Adipocyte (in vitro differentiated cells): ENCODE data around the gene KIF21B.
A peak's percentile ranks its signal among the peaks of the same experiment; 100 is the strongest.

ENCODE experiments used
- DNase-seq: peaks from one replicate; pipeline ENCODE4 v3.0.0-alpha.2; 2015; ENCODE audit warnings: low read depth
- H3K27me3 ChIP-seq: replicated peaks from 2 replicates; pipeline ENCODE4 v1.7.0; 2013; ENCODE audit warnings: mild to moderate bottlenecking, low read length, moderate library complexity; ENCODE audit not compliant: control insufficient read depth, insufficient read depth
- H3K36me3 ChIP-seq: 2 replicates; pipeline ENCODE4 v1.7.0; 2013; ENCODE audit warnings: low read length, mild to moderate bottlenecking, moderate library complexity; ENCODE audit not compliant: control insufficient read depth, insufficient read depth, severe bottlenecking
- H3K4me1 ChIP-seq: 2 replicates; pipeline ENCODE4 v1.7.0; 2013; ENCODE audit warnings: mild to moderate bottlenecking, low read length, moderate library complexity; ENCODE audit not compliant: control insufficient read depth, insufficient read depth
- H3K4me3 ChIP-seq: 2 replicates; pipeline ENCODE4 v1.7.0; 2013; ENCODE audit warnings: mild to moderate bottlenecking, low read length, moderate library complexity
- H3K9ac ChIP-seq: 2 replicates; pipeline ENCODE4 v1.7.0; 2013; ENCODE audit warnings: mild to moderate bottlenecking, low read length, moderate library complexity
- H3K9me3 ChIP-seq: 2 replicates; pipeline ENCODE4 v1.7.0; 2013; ENCODE audit warnings: mild to moderate bottlenecking, low read length, moderate library complexity; ENCODE audit not compliant: control insufficient read depth

KIF21B gene, protein sequence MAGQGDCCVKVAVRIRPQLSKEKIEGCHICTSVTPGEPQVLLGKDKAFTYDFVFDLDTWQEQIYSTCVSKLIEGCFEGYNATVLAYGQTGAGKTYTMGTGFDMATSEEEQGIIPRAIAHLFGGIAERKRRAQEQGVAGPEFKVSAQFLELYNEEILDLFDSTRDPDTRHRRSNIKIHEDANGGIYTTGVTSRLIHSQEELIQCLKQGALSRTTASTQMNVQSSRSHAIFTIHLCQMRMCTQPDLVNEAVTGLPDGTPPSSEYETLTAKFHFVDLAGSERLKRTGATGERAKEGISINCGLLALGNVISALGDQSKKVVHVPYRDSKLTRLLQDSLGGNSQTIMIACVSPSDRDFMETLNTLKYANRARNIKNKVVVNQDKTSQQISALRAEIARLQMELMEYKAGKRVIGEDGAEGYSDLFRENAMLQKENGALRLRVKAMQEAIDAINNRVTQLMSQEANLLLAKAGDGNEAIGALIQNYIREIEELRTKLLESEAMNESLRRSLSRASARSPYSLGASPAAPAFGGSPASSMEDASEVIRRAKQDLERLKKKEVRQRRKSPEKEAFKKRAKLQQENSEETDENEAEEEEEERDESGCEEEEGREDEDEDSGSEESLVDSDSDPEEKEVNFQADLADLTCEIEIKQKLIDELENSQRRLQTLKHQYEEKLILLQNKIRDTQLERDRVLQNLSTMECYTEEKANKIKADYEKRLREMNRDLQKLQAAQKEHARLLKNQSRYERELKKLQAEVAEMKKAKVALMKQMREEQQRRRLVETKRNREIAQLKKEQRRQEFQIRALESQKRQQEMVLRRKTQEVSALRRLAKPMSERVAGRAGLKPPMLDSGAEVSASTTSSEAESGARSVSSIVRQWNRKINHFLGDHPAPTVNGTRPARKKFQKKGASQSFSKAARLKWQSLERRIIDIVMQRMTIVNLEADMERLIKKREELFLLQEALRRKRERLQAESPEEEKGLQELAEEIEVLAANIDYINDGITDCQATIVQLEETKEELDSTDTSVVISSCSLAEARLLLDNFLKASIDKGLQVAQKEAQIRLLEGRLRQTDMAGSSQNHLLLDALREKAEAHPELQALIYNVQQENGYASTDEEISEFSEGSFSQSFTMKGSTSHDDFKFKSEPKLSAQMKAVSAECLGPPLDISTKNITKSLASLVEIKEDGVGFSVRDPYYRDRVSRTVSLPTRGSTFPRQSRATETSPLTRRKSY (N-terminal part only)

DNA sequence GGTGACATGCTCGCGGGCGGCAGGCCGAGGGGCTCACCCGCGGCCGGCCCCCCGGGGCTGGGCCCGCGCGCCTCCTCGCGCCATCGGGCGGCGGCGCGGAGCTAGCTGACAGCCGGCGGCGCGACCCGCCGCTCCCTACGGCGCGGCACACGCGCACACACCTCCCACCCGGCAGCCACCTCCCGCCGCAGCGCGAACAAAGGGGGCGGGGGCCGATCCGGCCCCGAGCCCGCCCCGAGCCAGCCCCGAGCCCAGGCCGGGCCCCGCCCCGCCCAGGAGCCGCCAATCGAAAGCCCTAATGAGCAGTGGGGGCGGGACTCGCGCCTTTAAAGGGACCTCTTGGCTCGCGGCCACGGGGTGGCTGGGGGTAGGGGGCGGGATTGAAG is at the start of gene KIF21B:
TSS of gene KIF21B (minus strand) at position 198 of the 386 bp plus-strand sequence. CDS start 331 bp downstream, outside the sequence.
- H3K9me3 ChIP-seq, result no peaks in the 10 kb centered on the region
- peak within 1 kb of the TSS; percentile 58 for H3K4me3 ChIP-seq
- no peak within 1 kb of the TSS for H3K9ac ChIP-seq
- peaks cover 7% of the 10 kb centered on the region for H3K27me3 ChIP-seq
- peak; percentile 62 for DNase-seq
- peaks cover 4% of the 10 kb centered on the region for H3K4me1 ChIP-seq
- no peaks in the 10 kb centered on the region for H3K36me3 ChIP-seq

DNA sequence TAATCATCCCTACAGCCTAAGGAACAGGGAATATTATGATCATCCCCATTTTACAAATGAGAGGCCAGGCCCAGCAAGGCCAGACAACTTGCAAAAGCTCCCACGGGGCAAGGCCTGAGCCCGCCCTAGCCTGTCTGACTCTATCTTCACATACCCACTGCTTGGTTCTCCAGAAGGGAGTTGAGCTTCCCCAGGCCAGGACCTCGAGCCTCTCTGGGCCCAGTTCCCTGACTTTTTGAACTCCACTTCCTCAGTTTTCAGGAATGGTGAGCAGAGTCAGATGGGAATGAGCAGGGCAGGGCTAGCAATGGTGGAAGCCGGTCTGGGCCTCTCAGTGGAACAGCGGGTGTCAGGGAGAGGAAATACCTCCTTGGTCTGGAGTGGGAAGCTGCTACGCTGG is 49.4 kb upstream of the KIF21B start:
- Histone ChIP-seq H3K27me3 (peaks cover 54% of the 10 kb centered on the region), H3K4me1 (no peaks in the 10 kb centered on the region), H3K4me3 (no peak overlapping the region), H3K36me3 (no peaks in the 10 kb centered on the region), H3K9ac (no peak overlapping the region), H3K9me3 (no peaks in the 10 kb centered on the region)
- DNase-seq, result no peak

DNA sequence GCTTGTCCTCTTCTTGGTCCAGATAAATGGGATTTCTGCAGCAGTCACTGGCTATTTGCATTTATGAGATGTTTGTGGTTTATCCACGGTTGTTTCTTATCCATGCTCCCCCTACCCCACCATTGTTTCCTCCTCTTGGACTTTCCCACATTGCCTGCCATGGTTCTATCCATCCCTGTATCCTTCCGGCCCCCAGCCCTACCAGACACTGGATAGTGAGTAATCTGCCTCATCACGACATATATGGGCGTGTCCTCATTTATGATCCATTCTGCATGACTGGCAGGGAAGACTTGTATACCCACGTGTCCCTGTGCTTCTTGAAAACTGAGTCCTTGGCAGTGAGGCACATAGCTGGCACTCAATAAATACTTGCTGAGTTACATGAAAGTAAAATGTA is 48.6 kb upstream of the KIF21B start:
- Histone ChIP-seq H3K36me3 (no peaks in the 10 kb centered on the region), H3K9ac (no peak overlapping the region), H3K27me3 (peaks cover 56% of the 10 kb centered on the region), H3K9me3 (no peaks in the 10 kb centered on the region), H3K4me3 (no peak overlapping the region), H3K4me1 (no peaks in the 10 kb centered on the region)
- no peak for DNase-seq

DNA sequence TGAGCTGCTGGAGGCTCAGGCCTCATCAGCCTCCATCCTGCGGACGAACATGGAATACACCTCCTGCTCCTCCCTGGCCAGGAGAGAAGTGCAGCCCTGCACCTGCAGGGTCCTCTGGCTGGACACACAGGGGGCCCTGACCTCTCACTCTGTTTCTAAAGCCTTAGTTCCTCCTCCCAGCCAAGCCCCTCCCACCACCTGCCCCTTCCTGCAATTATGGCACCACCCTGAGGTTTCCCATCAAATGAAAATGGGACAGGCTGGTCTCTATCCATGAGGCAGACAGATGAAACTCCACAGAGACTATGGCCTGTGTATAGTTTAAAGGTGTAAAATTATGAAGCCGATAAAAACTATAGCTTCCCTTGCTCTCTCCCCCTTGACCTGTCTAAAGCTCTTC is 46.1 kb upstream of the KIF21B start:
- H3K4me3 ChIP-seq, result no peak overlapping the region
- no peaks in the 10 kb centered on the region for H3K9me3 ChIP-seq
- H3K36me3 ChIP-seq, result no peaks in the 10 kb centered on the region
- H3K27me3 ChIP-seq, result peaks cover 67% of the 10 kb centered on the region
- H3K9ac ChIP-seq, result no peak overlapping the region
- no peaks in the 10 kb centered on the region for H3K4me1 ChIP-seq
- no peak for DNase-seq

DNA sequence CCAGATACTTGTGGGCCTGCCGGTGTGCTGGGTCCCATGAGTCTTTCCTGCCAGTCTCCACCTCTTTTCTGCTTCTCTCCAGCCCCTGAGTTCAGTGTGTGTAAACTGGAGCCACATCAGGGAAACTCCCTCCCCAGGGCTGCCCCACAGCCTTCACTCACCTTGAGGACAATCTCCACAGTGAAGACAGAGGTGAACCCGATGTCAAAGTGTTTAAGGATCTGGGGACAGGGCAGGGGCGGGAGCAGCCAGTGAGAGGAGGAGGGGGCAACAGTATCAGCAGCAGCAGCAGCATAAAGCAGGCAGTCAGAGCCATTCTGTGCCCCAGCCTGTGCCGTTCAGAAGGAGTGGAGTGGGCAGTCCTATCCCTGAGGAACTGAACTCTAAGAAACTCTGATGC is 45.5 kb upstream of the KIF21B start:
- DNase-seq, result no peak
- H3K36me3 ChIP-seq, result no peaks in the 10 kb centered on the region
- H3K27me3 ChIP-seq, result peaks cover 72% of the 10 kb centered on the region
- H3K9ac ChIP-seq, result no peak overlapping the region
- H3K4me1 ChIP-seq, result no peaks in the 10 kb centered on the region
- no peaks in the 10 kb centered on the region for H3K9me3 ChIP-seq
- no peak overlapping the region for H3K4me3 ChIP-seq

DNA sequence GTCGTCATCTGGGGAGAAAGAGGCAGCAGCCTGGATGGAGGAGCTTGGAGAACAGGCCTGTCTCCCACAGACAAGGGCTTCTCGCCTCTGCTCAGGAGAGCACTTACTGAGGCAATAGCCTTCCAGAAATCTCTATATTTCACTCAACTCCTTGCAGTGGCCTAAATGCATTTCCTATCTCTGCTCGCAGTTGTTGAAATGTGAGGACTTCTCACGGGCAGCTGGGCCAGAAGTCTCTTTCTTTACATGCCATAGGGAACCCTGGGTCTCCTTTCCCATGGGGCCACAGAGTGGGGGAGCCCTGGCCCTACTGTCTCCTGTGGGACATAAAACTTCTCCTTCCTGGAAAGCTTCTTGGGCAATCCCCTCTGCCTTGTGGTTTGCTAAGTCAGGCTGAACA is 43.5 kb upstream of the KIF21B start:
- no peak overlapping the region for H3K9ac ChIP-seq
- H3K4me1 ChIP-seq, result no peaks in the 10 kb centered on the region
- no peak for DNase-seq
- no peak overlapping the region for H3K4me3 ChIP-seq
- H3K27me3 ChIP-seq, result peaks cover 76% of the 10 kb centered on the region
- no peaks in the 10 kb centered on the region for H3K9me3 ChIP-seq
- no peaks in the 10 kb centered on the region for H3K36me3 ChIP-seq

DNA sequence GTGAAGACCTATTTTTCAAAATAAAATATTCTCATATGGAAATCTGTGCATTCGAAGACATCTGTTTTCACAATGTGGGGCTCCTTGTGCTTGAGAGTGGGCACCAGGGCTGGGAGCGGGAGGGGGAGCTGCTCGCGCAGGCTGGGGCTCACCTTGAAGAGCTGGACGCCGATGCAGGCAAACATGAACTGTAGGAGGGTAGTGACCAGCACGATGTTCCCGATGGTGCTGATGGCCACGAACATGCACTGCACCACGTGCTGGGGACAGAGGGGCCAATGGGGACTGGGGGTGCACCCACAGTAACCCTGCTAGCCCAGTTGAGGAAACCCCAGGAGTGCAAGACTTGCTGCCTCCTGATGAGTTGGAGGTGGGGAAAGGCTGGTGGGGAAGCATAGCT is 42.2 kb upstream of the KIF21B start:
- no peak for DNase-seq
- no peak overlapping the region for H3K4me3 ChIP-seq
- peaks cover 76% of the 10 kb centered on the region for H3K27me3 ChIP-seq
- no peak overlapping the region for H3K9ac ChIP-seq
- no peaks in the 10 kb centered on the region for H3K36me3 ChIP-seq
- H3K9me3 ChIP-seq, result no peaks in the 10 kb centered on the region
- H3K4me1 ChIP-seq, result no peaks in the 10 kb centered on the region

DNA sequence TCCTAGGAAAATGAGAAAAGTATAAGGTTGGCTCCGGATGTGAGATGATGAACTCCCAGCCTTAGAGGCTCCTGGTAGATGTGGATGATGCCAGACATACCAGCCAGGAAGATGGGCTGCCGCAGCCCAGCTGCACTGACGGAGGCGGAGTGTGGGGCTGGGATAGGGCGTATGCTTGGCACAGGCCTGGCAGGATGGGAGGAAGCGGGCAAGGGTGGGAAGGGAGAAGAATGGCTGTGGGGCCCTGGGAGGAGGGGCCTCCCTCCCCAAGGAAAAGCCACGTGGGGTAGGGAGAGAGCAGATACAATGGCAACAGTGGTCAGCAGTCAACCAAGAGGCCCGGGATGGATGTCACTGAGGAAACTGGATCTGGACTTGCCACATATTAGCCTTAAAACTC is 41.3 kb upstream of the KIF21B start:
- peaks cover 74% of the 10 kb centered on the region for H3K27me3 ChIP-seq

DNA sequence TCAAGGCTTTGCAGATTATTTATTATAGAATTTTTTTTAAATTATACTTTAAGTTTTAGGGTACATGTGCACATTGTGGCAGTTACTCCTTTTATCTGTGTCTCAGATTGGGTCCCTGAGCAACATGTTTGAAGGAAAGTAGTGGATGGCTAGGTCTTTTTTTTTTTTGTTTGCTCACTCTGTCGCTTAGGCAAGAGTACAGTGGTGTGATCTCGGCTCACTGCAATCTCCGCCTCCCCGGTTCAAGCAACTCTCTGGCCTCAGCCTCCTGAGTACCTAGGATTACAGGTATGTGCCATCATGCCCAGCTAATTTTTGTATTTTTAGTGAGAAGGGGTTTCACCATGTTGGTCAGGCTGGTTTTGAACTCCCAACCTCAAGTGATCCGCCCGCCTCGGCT is 39.6 kb upstream of the KIF21B start:
- Histone ChIP-seq H3K4me1 (no peaks in the 10 kb centered on the region), H3K9ac (no peak overlapping the region), H3K27me3 (peaks cover 80% of the 10 kb centered on the region), H3K36me3 (no peaks in the 10 kb centered on the region), H3K9me3 (no peaks in the 10 kb centered on the region), H3K4me3 (no peak overlapping the region)
- no peak for DNase-seq

More for the DNA sequence above, 41.3 kb upstream of the KIF21B start:
- Histone ChIP-seq H3K36me3 (no peaks in the 10 kb centered on the region), H3K4me3 (no peak overlapping the region), H3K9me3 (no peaks in the 10 kb centered on the region), H3K4me1 (no peaks in the 10 kb centered on the region), H3K9ac (no peak overlapping the region)
- DNase-seq, result no peak

DNA sequence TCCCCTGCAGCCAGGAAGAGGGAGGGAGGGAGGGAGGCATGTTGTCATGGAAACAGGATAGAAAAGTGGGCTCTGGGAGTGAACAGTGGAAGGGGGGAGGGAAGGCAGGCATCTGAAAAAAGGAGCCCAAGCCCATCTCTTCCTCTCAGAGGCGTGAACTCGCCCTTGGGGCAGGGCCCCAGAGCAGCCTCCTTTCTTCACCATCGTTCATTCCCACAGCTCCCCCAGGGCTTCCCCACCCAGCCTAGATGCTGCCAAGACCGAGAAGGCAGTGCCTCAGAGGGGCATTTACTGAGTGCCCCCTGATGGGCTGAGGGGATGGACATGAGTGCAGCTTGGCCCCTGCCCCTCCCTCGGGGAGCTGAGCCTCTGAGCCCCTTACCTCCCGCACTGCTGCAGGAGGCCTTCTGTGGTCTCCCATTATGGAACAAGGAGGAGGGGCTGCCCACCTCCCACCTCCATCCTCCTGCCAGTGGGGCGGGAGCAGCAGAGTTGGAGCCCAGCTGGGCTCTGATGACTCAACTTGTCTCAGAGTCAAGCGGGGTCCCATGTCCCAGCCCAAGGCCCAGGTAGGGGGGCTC is 39.1 kb upstream of the KIF21B start:
- H3K27me3 ChIP-seq, result peaks cover 82% of the 10 kb centered on the region
- no peak overlapping the region for H3K4me3 ChIP-seq
- no peaks in the 10 kb centered on the region for H3K36me3 ChIP-seq
- no peak for DNase-seq
- H3K4me1 ChIP-seq, result no peaks in the 10 kb centered on the region
- H3K9ac ChIP-seq, result no peak overlapping the region
- no peaks in the 10 kb centered on the region for H3K9me3 ChIP-seq

DNA sequence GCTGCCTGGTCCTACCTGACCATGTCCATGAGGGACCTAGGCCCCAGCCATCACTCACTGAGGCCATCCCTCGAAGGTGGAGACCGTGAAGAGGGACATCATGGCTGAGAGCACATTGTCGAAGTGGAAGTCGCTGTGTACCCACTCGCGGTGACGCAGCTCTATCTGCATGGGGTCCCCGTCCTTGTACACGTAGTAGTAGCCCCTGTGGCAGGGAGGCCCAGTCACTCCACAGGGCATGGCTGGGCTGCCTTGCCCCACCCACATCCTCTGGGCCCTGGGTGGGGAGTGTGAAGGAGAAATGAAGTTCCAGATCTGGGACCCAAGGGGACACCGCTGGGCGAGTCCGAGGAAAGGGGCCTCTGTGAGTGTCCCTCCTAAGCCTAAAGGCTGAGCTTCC is 38.4 kb upstream of the KIF21B start:
- DNase-seq, result no peak
- no peak overlapping the region for H3K9ac ChIP-seq
- no peaks in the 10 kb centered on the region for H3K4me1 ChIP-seq
- H3K36me3 ChIP-seq, result no peaks in the 10 kb centered on the region
- no peak overlapping the region for H3K4me3 ChIP-seq
- H3K9me3 ChIP-seq, result no peaks in the 10 kb centered on the region
- H3K27me3 ChIP-seq, result peaks cover 81% of the 10 kb centered on the region
